GM18526 (cell line): ENCODE data around the gene PRTG.

ENCODE experiments used
- POLR2A ChIP-seq: IDR thresholded peaks from 3 replicates; pipeline ENCODE4 v1.6.1; 2011; ENCODE audit not compliant: insufficient read length; ENCODE audit errors: extremely low read depth

The PRTG gene

DNA sequence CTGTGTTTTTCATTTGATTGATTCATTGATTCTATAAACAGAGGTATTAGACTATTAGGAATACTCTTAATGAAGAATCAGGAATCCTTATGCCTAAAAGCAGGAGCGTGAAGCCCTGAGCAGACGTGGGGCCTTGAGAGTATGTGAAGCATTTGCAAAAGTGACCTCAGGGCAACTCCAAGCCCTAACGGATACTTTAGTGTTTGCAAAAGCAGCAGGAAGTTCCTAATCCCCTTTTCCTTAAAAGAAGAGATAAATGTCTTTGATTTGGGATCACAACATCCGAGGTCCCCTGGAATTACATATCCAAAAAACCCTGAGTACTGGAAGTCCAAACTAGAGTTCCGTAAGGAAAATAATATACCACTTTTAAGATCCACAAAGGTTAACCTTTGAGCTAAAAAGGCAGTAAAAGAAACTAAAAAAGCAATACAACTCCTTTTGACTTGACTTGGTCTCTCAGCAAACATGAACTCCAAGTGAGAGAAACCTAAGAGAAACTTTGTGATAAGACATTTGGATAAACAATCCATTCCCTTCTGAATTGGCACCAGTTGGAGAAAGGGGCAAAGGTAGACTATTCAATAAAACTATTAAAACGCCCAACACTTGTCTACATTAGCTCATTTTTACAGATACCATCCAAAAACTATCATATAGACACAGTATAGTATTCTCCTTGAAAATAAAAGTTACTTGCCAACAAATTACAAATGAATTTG, 27.4 kb downstream of the PRTG start:
- TF ChIP-seq POLR2A, result no peak

GRCh38 chr15:55714064-55714463, 28.9 kb downstream of the PRTG start:
- TF ChIP-seq POLR2A, result no peak

GRCh38 chr15:55712363-55712762, 30.6 kb downstream of the PRTG start:
- no peak for TF ChIP-seq POLR2A

- no peak for TF ChIP-seq POLR2A
Measured at GRCh38 chr15:55710286-55710685, 32.7 kb downstream of the PRTG start.

- TF ChIP-seq POLR2A, result no peak
Measured at GRCh38 chr15:55709458-55709857, 33.5 kb downstream of the PRTG start.

GRCh38 chr15:55708720-55709119, 34.2 kb downstream of the PRTG start:
- TF ChIP-seq POLR2A, result no peak

GRCh38 chr15:55707951-55708350, 35.0 kb downstream of the PRTG start:
- TF ChIP-seq POLR2A, result no peak

GRCh38 chr15:55707518-55707917, 35.4 kb downstream of the PRTG start:
- TF ChIP-seq POLR2A, result no peak

- TF ChIP-seq POLR2A, result no peak
Measured at GRCh38 chr15:55703873-55704301, 39.1 kb downstream of the PRTG start.

DNA sequence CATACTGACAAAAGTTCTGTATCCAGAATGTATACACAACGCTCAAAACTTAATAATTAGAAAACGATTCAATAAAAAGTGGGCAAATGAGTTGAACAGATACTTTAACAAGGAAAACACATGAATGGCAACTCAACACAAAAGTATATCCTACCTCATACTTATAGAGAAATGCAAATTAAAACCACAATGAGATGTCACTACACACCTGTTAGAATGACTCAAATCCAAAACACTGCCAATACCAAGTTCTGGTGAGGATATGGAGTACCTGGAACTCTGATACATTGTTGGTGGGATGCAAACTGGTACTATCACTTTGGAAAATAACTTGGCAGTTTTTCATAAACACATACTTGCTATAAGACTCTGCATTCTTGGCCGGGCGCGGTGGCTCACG, 42.1 kb downstream of the PRTG start:
- TF ChIP-seq POLR2A, result no peak

DNA sequence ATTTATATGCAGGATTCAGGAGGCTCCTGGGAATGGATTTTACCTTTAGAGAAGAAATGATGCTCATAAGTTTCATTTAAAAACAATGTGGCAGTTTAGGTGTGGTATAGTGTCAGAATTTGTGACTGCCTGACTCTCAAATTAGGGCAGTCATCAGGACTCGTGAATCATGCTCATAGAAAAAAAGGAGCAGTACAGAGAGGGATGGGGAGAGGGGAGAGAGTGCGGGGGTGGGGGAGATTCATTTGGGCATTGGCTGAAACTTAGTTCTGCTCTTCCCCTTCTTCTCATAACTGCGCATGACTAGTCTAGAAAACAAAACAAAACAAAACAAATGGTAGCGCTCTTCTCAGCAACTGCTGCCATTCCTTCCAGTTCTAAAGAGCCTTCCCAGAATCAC, 44.3 kb downstream of the PRTG start:
- no peak for TF ChIP-seq POLR2A

DNA sequence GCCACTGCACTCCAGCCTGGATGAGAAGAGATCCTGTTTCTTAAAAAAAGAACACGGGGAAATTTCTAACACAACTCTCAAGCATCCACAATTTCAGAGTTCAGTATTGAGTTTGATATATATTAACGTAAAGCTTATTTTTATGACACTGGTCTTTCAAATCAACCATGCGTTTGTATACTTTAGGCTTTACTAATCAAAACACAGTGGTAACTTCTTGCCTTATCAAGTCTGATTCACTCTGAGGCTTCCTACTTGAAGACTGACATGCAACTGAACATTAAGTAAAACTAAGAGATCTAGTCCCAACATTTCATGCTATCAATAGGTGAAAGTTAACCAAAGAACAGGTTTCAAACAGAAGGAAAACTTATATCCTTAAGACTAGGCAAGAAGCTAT, 46.7 kb downstream of the PRTG start:
- no peak for TF ChIP-seq POLR2A

- TF ChIP-seq POLR2A, result no peak
Measured at GRCh38 chr15:55695432-55695831, 47.5 kb downstream of the PRTG start.

DNA sequence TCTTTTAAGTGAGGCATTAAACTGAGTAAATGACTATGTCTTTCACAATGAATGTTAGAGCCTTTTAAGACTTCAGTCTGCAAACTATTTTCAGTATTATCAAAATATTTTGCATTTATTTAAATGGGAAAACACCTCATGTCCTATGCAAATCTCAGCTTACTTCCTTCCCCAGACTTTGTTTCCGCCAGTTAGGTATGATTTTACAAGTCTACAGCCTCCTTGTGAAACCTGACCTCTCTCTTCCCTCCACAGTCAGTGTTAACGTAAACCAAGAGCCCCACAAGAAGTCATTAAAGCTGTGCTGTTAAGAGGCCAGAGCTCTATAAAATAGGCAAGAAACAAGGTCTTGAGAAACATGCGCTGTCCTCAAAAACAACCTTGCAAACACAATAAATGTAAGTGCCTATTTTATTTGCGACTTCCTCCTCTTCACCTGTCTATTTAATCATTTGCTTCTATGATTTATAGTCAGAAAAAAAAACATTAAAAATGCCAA, 48.3 kb downstream of the PRTG start:
- no peak for TF ChIP-seq POLR2A

DNA sequence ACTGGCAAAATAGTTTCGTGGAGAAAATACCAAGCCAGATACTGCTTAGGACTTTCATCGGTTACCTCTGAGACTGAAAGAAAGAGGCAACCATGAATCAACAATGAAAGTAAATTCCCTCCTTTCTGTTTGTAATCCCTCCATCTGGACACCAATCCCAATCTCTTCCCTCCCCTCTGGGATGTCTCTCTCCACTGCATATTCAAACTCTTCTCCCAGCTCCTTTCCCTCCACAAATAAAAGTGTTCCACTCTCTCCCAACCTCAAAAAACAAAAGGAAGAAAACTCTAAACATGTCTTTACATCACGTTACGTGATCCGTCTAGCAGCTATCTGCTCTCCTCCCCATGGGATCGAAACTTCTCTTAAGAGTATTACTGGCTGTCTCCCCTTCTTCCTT, 55.2 kb downstream of the PRTG start:
- TF ChIP-seq POLR2A, result no peak

GRCh38 chr15:55685286-55685685, 57.7 kb downstream of the PRTG start:
- no peak for TF ChIP-seq POLR2A

- no peak for TF ChIP-seq POLR2A
Measured at GRCh38 chr15:55683376-55683775, 59.6 kb downstream of the PRTG start.

DNA sequence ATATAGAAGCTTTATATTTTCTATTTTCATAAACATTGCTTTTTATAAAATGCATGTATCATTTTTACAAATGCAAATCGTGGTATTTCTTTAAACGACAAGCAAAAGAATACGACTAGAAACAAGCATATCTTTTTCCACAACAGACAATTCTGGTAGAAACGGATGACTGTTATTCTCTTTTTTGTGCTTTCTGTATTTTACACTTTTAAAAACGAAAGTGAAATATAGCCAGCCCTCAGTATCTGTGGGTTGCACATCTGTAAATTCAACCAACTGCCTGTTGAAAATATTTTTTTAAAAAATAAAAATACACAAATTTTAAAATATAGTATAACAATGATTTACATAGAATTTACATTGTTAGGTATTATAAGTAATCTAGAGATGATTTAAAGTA, 61.3 kb downstream of the PRTG start:
- TF ChIP-seq POLR2A, result no peak

DNA sequence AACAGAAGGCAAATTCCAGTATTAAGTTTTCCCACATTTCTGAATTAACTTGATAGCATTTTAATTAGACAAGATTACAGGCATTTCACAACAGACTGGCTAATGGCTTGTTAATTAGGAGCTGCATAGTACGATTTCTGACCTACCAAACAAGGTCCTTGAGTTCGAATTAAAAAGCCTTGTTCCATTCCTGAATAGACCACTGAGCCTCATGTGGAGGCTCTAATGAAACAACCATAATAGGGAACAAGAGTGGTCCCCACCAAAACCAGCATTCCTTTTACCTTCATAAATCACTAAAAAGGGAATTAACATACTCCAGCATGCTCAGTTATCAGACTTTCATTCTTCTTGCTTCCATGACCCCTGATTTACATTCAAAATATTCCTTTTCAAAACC, 66.4 kb downstream of the PRTG start:
- TF ChIP-seq POLR2A, result no peak
